Parathyroid adenoma (tissue), 2 donors: ENCODE measurements around the gene FAM110A.
"Not testable (repeated sequence)": the region's sequence is repeated elsewhere in the genome, so short reads cannot be mapped to it uniquely, and the experiment has no call there.

Experiments
- H2AFZ ChIP-seq: fragments of 300-600 bp; sonication (generic); one replicate; pipeline ENCODE4 v1.7.0; 2017; ENCODE audit warnings: antibody characterized with exemption, mild to moderate bottlenecking
- H3K27ac ChIP-seq: fragments of 300-600 bp; sonication (generic); one replicate; pipeline ENCODE4 v1.7.0; 2017
- H3K27me3 ChIP-seq: fragments of 300-600 bp; sonication (generic); one replicate; pipeline ENCODE4 v1.7.0; 2017; ENCODE audit warnings: low read length; ENCODE audit not compliant: control insufficient read depth, insufficient read depth
- H3K36me3 ChIP-seq: fragments of 300-600 bp; sonication (generic); one replicate; pipeline ENCODE4 v1.7.0; 2017; ENCODE audit warnings: low read length; ENCODE audit not compliant: control insufficient read depth, insufficient read depth
- H3K4me1 ChIP-seq: fragments of 300-600 bp; sonication (generic); one replicate; pipeline ENCODE4 v1.7.0; 2017; ENCODE audit warnings: control low read depth
- H3K4me2 ChIP-seq: fragments of 300-600 bp; sonication (generic); one replicate; pipeline ENCODE4 v1.7.0; 2017; ENCODE audit warnings: low read length
- H3K4me3 ChIP-seq: fragments of 300-600 bp; sonication (generic); one replicate; pipeline ENCODE4 v1.7.0; 2017; ENCODE audit warnings: low read depth, low read length
- H3K79me2 ChIP-seq: fragments of 300-600 bp; sonication (generic); one replicate; pipeline ENCODE4 v1.7.0; 2017; ENCODE audit warnings: control low read depth
- H3K9ac ChIP-seq: fragments of 300-600 bp; sonication (generic); one replicate; pipeline ENCODE4 v1.7.0; 2017; ENCODE audit warnings: mild to moderate bottlenecking
- H3K9me3 ChIP-seq: fragments of 300-600 bp; sonication (generic); one replicate; pipeline ENCODE4 v1.7.0; 2017; ENCODE audit warnings: low read length; ENCODE audit not compliant: control insufficient read depth
- CTCF ChIP-seq: fragments of 300-600 bp; sonication (generic); IDR thresholded peaks from one replicate; pipeline ENCODE4 v1.7.0; 2017; ENCODE audit warnings: antibody characterized with exemption, mild to moderate bottlenecking
- donor health status: primary hyperparathyroidism.

FAM110A gene

GRCh38 chr20:801678-802077 is 31.8 kb upstream of the FAM110A start:
- no peak for TF ChIP-seq CTCF
- H3K4me2 ChIP-seq = no peak overlapping the region
- no peaks in the 10 kb centered on the region for H3K36me3 ChIP-seq

GRCh38 chr20:805713-806112 is 27.8 kb upstream of the FAM110A start:
- Histone ChIP-seq H3K27me3 (no peaks in the 10 kb centered on the region), H3K9ac (no peak overlapping the region), H3K4me1 (no peaks in the 10 kb centered on the region), H2AFZ (no peak overlapping the region), H3K27ac (no peak overlapping the region), H3K4me3 (no peak overlapping the region), H3K4me2 (no peak overlapping the region), H3K9me3 (no peaks in the 10 kb centered on the region), H3K79me2 (no peaks in the 10 kb centered on the region), H3K36me3 (no peaks in the 10 kb centered on the region)
- TF ChIP-seq CTCF = no peak

More at GRCh38 chr20:801678-802077, 31.8 kb upstream of the FAM110A start:
- H3K9ac ChIP-seq = no peak overlapping the region
- no peak overlapping the region for H3K27ac ChIP-seq
- H3K9me3 ChIP-seq = no peaks in the 10 kb centered on the region
- no peaks in the 10 kb centered on the region for H3K27me3 ChIP-seq
- no peaks in the 10 kb centered on the region for H3K79me2 ChIP-seq
- H3K4me3 ChIP-seq = no peak overlapping the region
- H3K4me1 ChIP-seq = no peaks in the 10 kb centered on the region
- no peak overlapping the region for H2AFZ ChIP-seq

- H3K79me2 ChIP-seq, H3K9ac ChIP-seq, H3K4me1 ChIP-seq, H2AFZ ChIP-seq, H3K4me3 ChIP-seq, H3K9me3 ChIP-seq, H3K27ac ChIP-seq, H3K27me3 ChIP-seq, H3K36me3 ChIP-seq, H3K4me2 ChIP-seq: not testable (repeated sequence)
These were observed 21.6 kb upstream of the FAM110A start for GRCh38 chr20:811776-812434.

GRCh38 chr20:812435-812814 is 21.1 kb upstream of the FAM110A start:
- not testable (repeated sequence) for H3K27ac ChIP-seq, H3K4me3 ChIP-seq, H3K9me3 ChIP-seq, H3K9ac ChIP-seq, H3K36me3 ChIP-seq, H2AFZ ChIP-seq, H3K4me1 ChIP-seq, H3K79me2 ChIP-seq, H3K27me3 ChIP-seq, H3K4me2 ChIP-seq

GRCh38 chr20:813390-813789 is 20.1 kb upstream of the FAM110A start:
- TF ChIP-seq CTCF = no peak
- no peak overlapping the region for H3K9ac ChIP-seq
- H3K27me3 ChIP-seq = no peaks in the 10 kb centered on the region
- H3K4me3 ChIP-seq = no peak overlapping the region
- H3K27ac ChIP-seq = no peak overlapping the region
- no peaks in the 10 kb centered on the region for H3K79me2 ChIP-seq
- H3K36me3 ChIP-seq = no peaks in the 10 kb centered on the region
- no peaks in the 10 kb centered on the region for H3K4me1 ChIP-seq
- no peak overlapping the region for H3K4me2 ChIP-seq
- no peaks in the 10 kb centered on the region for H3K9me3 ChIP-seq
- no peak overlapping the region for H2AFZ ChIP-seq

- no peak overlapping the region for H3K27ac ChIP-seq
- no peaks in the 10 kb centered on the region for H3K79me2 ChIP-seq
- H3K4me1 ChIP-seq = peaks cover 2% of the 10 kb centered on the region
- H3K4me2 ChIP-seq = no peak overlapping the region
- H2AFZ ChIP-seq = no peak overlapping the region
- no peak overlapping the region for H3K9ac ChIP-seq
- H3K9me3 ChIP-seq = no peaks in the 10 kb centered on the region
- H3K4me3 ChIP-seq = no peak overlapping the region
- H3K27me3 ChIP-seq = no peaks in the 10 kb centered on the region
- TF ChIP-seq CTCF = no peak
- no peaks in the 10 kb centered on the region for H3K36me3 ChIP-seq
These were observed 18.3 kb upstream of the FAM110A start for GRCh38 chr20:815226-815625.
